Measurements from ENCODE around the gene GABRB2. TPM values are rescaled to one million over a fixed set of nuclear protein-coding genes. Genes with fewer than 3 reads are reported as not detected.

The GABRB2 gene
- total RNA-seq, 1 experiment from 2014 or later = not detected

GRCh38 chr5:161572914-161573313, 26.4 kb upstream of the GABRB2 start:
- POLR2A ChIA-PET = no interaction called here

GRCh38 chr5:161566081-161566480, 19.6 kb upstream of the GABRB2 start:
- intact Hi-C loops (cut with micrococcal nuclease; ENCODE audit: unreplicated experiment) = no loop called here
- Mint-ChIP-seq H3K9me3 (ENCODE audit: unreplicated experiment) (no peaks in the 10 kb centered on the region), H3K36me3 (ENCODE audit: insufficient read depth, unreplicated experiment) (no peaks in the 10 kb centered on the region), H3K4me1 (ENCODE audit: low read depth, unreplicated experiment) (no peaks in the 10 kb centered on the region), H3K27me3 (ENCODE audit: insufficient read depth, unreplicated experiment) (peaks cover 3% of the 10 kb centered on the region), H3K4me3 (ENCODE audit: unreplicated experiment) (no peak overlapping the region), H3K27ac (ENCODE audit: unreplicated experiment) (no peak overlapping the region)
- Histone ChIP-seq H3K27me3 (replicated peaks; ENCODE audit: control insufficient read depth, insufficient read depth, low read length) (no peaks in the 10 kb centered on the region), H3K4me1 (no peaks in the 10 kb centered on the region), H3K36me3 (ENCODE audit: control insufficient read depth, insufficient read depth, low read length) (no peaks in the 10 kb centered on the region), H3K4me3 (ENCODE audit: low read depth, low read length) (no peak overlapping the region), H3K9me3 (no peaks in the 10 kb centered on the region)
- CTCF ChIA-PET = no interaction called here
- no peak for TF ChIP-seq CTCF (IDR thresholded peaks at IDR 0.05; ENCODE audit: insufficient read depth in 1 of 2, low read depth in 1 of 2, low read length in 1 of 2, severe bottlenecking in 1 of 2, unreplicated experiment in 1 of 2)
- POLR2A ChIA-PET = no interaction called here
- DNase-seq = no peak
- no TSS peak for BruUV-seq (replicated peaks)

More at GRCh38 chr5:161572914-161573313, 26.4 kb upstream of the GABRB2 start:
- Mint-ChIP-seq H3K4me1 (ENCODE audit: low read depth, unreplicated experiment) (no peaks in the 10 kb centered on the region), H3K27ac (ENCODE audit: unreplicated experiment) (no peak overlapping the region), H3K36me3 (ENCODE audit: insufficient read depth, unreplicated experiment) (no peaks in the 10 kb centered on the region), H3K4me3 (ENCODE audit: unreplicated experiment) (no peak overlapping the region), H3K9me3 (ENCODE audit: unreplicated experiment) (no peaks in the 10 kb centered on the region), H3K27me3 (ENCODE audit: insufficient read depth, unreplicated experiment) (peaks cover 3% of the 10 kb centered on the region)
- Histone ChIP-seq H3K4me3 (ENCODE audit: low read depth, low read length) (no peak overlapping the region), H3K9me3 (no peaks in the 10 kb centered on the region), H3K27me3 (replicated peaks; ENCODE audit: control insufficient read depth, insufficient read depth, low read length) (no peaks in the 10 kb centered on the region), H3K4me1 (no peaks in the 10 kb centered on the region), H3K36me3 (ENCODE audit: control insufficient read depth, insufficient read depth, low read length) (no peaks in the 10 kb centered on the region)
- CTCF ChIA-PET = no interaction called here
- no TSS peak for BruUV-seq (replicated peaks)
- TF ChIP-seq CTCF (IDR thresholded peaks at IDR 0.05; ENCODE audit: insufficient read depth in 1 of 2, low read depth in 1 of 2, low read length in 1 of 2, severe bottlenecking in 1 of 2, unreplicated experiment in 1 of 2) = no peak
- intact Hi-C loops (cut with micrococcal nuclease; ENCODE audit: unreplicated experiment) = no loop called here
- no peak for DNase-seq

GRCh38 chr5:161562446-161562845, 15.9 kb upstream of the GABRB2 start:
- no peak overlapping the region for H3K4me3 ChIP-seq (ENCODE audit: low read depth, low read length)
- H3K36me3 ChIP-seq (ENCODE audit: control insufficient read depth, insufficient read depth, low read length) = no peaks in the 10 kb centered on the region
- DNase-seq = no peak
- CTCF ChIA-PET = no interaction called here
- intact Hi-C loops (cut with micrococcal nuclease; ENCODE audit: unreplicated experiment) = no loop called here
- H3K27me3 ChIP-seq (replicated peaks; ENCODE audit: control insufficient read depth, insufficient read depth, low read length) = no peaks in the 10 kb centered on the region
- TF ChIP-seq CTCF (IDR thresholded peaks at IDR 0.05; ENCODE audit: insufficient read depth in 1 of 2, low read depth in 1 of 2, low read length in 1 of 2, severe bottlenecking in 1 of 2, unreplicated experiment in 1 of 2) = no peak
- H3K36me3 Mint-ChIP-seq (ENCODE audit: insufficient read depth, unreplicated experiment) = no peaks in the 10 kb centered on the region
- peaks cover 1% of the 10 kb centered on the region for H3K27me3 Mint-ChIP-seq (ENCODE audit: insufficient read depth, unreplicated experiment)
- no peaks in the 10 kb centered on the region for H3K4me1 Mint-ChIP-seq (ENCODE audit: low read depth, unreplicated experiment)
- no peaks in the 10 kb centered on the region for H3K9me3 ChIP-seq
- H3K4me3 Mint-ChIP-seq (ENCODE audit: unreplicated experiment) = no peak overlapping the region
- POLR2A ChIA-PET = no interaction called here
- no peaks in the 10 kb centered on the region for H3K9me3 Mint-ChIP-seq (ENCODE audit: unreplicated experiment)
- no peaks in the 10 kb centered on the region for H3K4me1 ChIP-seq
- H3K27ac Mint-ChIP-seq (ENCODE audit: unreplicated experiment) = no peak overlapping the region
- BruUV-seq (replicated peaks) = no TSS peak

Measured in Caco-2 (cell line).